HEK293T (cell line): Measurements from ENCODE around the gene CWF19L2.
A peak's percentile ranks its signal among the peaks of the same experiment; 100 is the strongest.

ENCODE experiments used
- CTCF ChIA-PET: fragments of 350-600 bp; formaldehyde crosslinking; extraction: SDS; loops from one replicate; lab custom pipeline; 2021; ENCODE audit warnings: antibody characterized with exemption, inconsistent platforms; lab: Yijun Ruan, JAX
- POLR2A ChIA-PET: fragments of 350-600 bp; formaldehyde crosslinking; extraction: SDS; loops from one replicate; lab custom pipeline; 2020; ENCODE audit warnings: antibody characterized with exemption, inconsistent platforms; lab: Yijun Ruan, JAX
- DNase-seq: peaks from one replicate; pipeline ENCODE4 v3.0.0; 2012; ENCODE audit warnings: mixed read lengths; ENCODE audit errors: extremely low spot score
- ARNT ChIP-seq: fragments of 450-650 bp; IDR thresholded peaks from 2 replicates; pipeline ENCODE4 v1.6.1; 2017; ENCODE audit warnings: mild to moderate bottlenecking
- BHLHE40 ChIP-seq: fragments of 450-650 bp; IDR thresholded peaks from 2 replicates; pipeline ENCODE4 v1.6.1; 2016; ENCODE audit warnings: mild to moderate bottlenecking, moderate library complexity, borderline replicate concordance
- CTBP1 ChIP-seq: fragments of 450-650 bp; IDR thresholded peaks from 2 replicates; pipeline ENCODE4 v1.6.1; 2016; ENCODE audit warnings: borderline replicate concordance
- ELF4 ChIP-seq: fragments of 450-650 bp; IDR thresholded peaks from 2 replicates; pipeline ENCODE4 v1.6.1; 2017; ENCODE audit warnings: antibody characterized with exemption
- FOXA1 ChIP-seq: fragments of 450-650 bp; IDR thresholded peaks from 2 replicates; pipeline ENCODE4 v1.6.1; 2016; ENCODE audit warnings: mild to moderate bottlenecking
- FOXK2 ChIP-seq: fragments of 450-650 bp; IDR thresholded peaks from 2 replicates; pipeline ENCODE4 v1.6.1; 2016; ENCODE audit warnings: mild to moderate bottlenecking
- FOXM1 ChIP-seq: fragments of 450-650 bp; IDR thresholded peaks from 2 replicates; pipeline ENCODE4 v1.6.1; 2017; ENCODE audit warnings: mild to moderate bottlenecking, borderline replicate concordance
- HDGF ChIP-seq: fragments of 450-650 bp; IDR thresholded peaks from 2 replicates; pipeline ENCODE4 v1.6.1; 2017; ENCODE audit warnings: antibody characterized with exemption, borderline replicate concordance
- L3MBTL2 ChIP-seq: fragments of 450-650 bp; conservative IDR thresholded peaks from 2 replicates; pipeline ENCODE4 v1.6.1; 2016; ENCODE audit warnings: mild to moderate bottlenecking
- LEF1 ChIP-seq: fragments of 450-650 bp; IDR thresholded peaks from 2 replicates; pipeline ENCODE4 v1.6.1; 2017; ENCODE audit warnings: mild to moderate bottlenecking, borderline replicate concordance
- NFRKB ChIP-seq: fragments of 450-650 bp; IDR thresholded peaks from 2 replicates; pipeline ENCODE4 v1.6.1; 2016; ENCODE audit warnings: mild to moderate bottlenecking, moderate library complexity
- PKNOX1 ChIP-seq: fragments of 450-650 bp; IDR thresholded peaks from 2 replicates; pipeline ENCODE4 v1.6.1; 2016
- SP1 ChIP-seq: fragments of 450-650 bp; IDR thresholded peaks from 2 replicates; pipeline ENCODE4 v1.6.1; 2017
- SUZ12 ChIP-seq: fragments of 450-650 bp; IDR thresholded peaks from 2 replicates; pipeline ENCODE4 v1.6.1; 2016; ENCODE audit warnings: mild to moderate bottlenecking
- TARDBP ChIP-seq: fragments of 450-650 bp; IDR thresholded peaks from 2 replicates; pipeline ENCODE4 v1.6.1; 2016
- ZNF384 ChIP-seq: fragments of 450-650 bp; IDR thresholded peaks from 2 replicates; pipeline ENCODE4 v1.6.1; 2016

Gene CWF19L2

GRCh38 chr11:107354780-107355179, 102.8 kb downstream of the CWF19L2 start:
- TF ChIP-seq PKNOX1 = no peak
- TF ChIP-seq SP1 = no peak
- no peak for TF ChIP-seq ZNF384
- CTCF ChIA-PET = no interaction called here
- POLR2A ChIA-PET = no interaction called here
- no peak for DNase-seq

GRCh38 chr11:107337917-107338316, 119.7 kb downstream of the CWF19L2 start:
- DNase-seq = no peak
- ChIA-PET CTCF (no interaction called here), POLR2A (no interaction called here)
- no peak for TF ChIP-seq CTBP1
- TF ChIP-seq ZNF384 = no peak
- TF ChIP-seq NFRKB = no peak
- TF ChIP-seq L3MBTL2 = no peak
- no peak for TF ChIP-seq FOXK2
- no peak for TF ChIP-seq SUZ12
- no peak for TF ChIP-seq ELF4
- TF ChIP-seq PKNOX1 = no peak
- TF ChIP-seq TARDBP = no peak
- no peak for TF ChIP-seq BHLHE40

- POLR2A ChIA-PET = no interaction called here
- TF ChIP-seq BHLHE40 = no peak
- no peak for TF ChIP-seq FOXK2
- no peak for TF ChIP-seq FOXM1
- TF ChIP-seq HDGF = no peak
- no peak for TF ChIP-seq SP1
- TF ChIP-seq CTBP1 = no peak
- TF ChIP-seq ARNT = no peak
- no peak for TF ChIP-seq FOXA1
- no peak for DNase-seq
- CTCF ChIA-PET = no interaction called here
Observed at GRCh38 chr11:107331728-107332127, 125.9 kb downstream of the CWF19L2 start.

- CTCF ChIA-PET = no interaction called here
- no peak for TF ChIP-seq FOXM1
- TF ChIP-seq CTBP1 = no peak
- no peak for TF ChIP-seq TARDBP
- TF ChIP-seq ARNT = no peak
- no peak for TF ChIP-seq FOXA1
- no peak for TF ChIP-seq BHLHE40
- TF ChIP-seq HDGF = no peak
- TF ChIP-seq NFRKB = no peak
- no peak for TF ChIP-seq FOXK2
- TF ChIP-seq L3MBTL2 = no peak
- TF ChIP-seq PKNOX1 = no peak
- TF ChIP-seq SUZ12 = no peak
- TF ChIP-seq ELF4 = no peak
- no peak for TF ChIP-seq ZNF384
- TF ChIP-seq LEF1 = no peak
- no peak for TF ChIP-seq SP1
- POLR2A ChIA-PET = no interaction called here
- DNase-seq = no peak
Observed at GRCh38 chr11:107329164-107329563, 128.5 kb downstream of the CWF19L2 start.

- CTCF ChIA-PET = interaction anchor here (0.7 kb wide), 1 partner anchor 21 kb away, joined by 3 read pairs; no protein-coding TSS in a partner anchor
- DNase-seq = no peak
- POLR2A ChIA-PET = no interaction called here
- TF ChIP-seq PKNOX1 (no peak), ARNT (no peak), FOXA1 (no peak), FOXK2 (no peak), SUZ12 (no peak), LEF1 (no peak), BHLHE40 (no peak), HDGF (no peak), TARDBP (no peak), NFRKB (no peak), ELF4 (no peak), ZNF384 (no peak), SP1 (no peak)
Observed at GRCh38 chr11:107316426-107316825, 141.2 kb downstream of the CWF19L2 start.

GRCh38 chr11:107307991-107308390, 149.6 kb downstream of the CWF19L2 start:
- CTCF ChIA-PET = no interaction called here
- POLR2A ChIA-PET = no interaction called here
- TF ChIP-seq NFRKB (no peak), PKNOX1 (no peak), TARDBP (no peak), SUZ12 (no peak), SP1 (no peak), FOXM1 (no peak), BHLHE40 (no peak), ELF4 (no peak), LEF1 (no peak), ARNT (no peak), ZNF384 (no peak), L3MBTL2 (no peak), CTBP1 (no peak), FOXK2 (no peak), HDGF (no peak)
- DNase-seq = peak; percentile 5
